Ovary (tissue), 3 donors: ENCODE data around the gene SH3RF3.

Experiments used
- CTCF ChIP-seq, 3 donors: fragments of 450-650 bp in 2 of 3; fragments of 200-600 bp in 1 of 3; IDR thresholded peaks; one replicate each; pipeline versions ENCODE4 v1.5.1 to v1.8.0; 2016 to 2022; ENCODE audit warnings: antibody characterized with exemption in 3 of 3, mild to moderate bottlenecking in 1 of 3
- EP300 ChIP-seq: sonication (generic); formaldehyde crosslinking; IDR thresholded peaks from one replicate; pipeline ENCODE4 v1.6.1; 2017; ENCODE audit warnings: antibody characterized with exemption
- POLR2A ChIP-seq: fragments of 450-650 bp; IDR thresholded peaks from one replicate; pipeline ENCODE4 v1.6.1; 2017; ENCODE audit warnings: antibody characterized with exemption, mild to moderate bottlenecking, moderate library complexity
- donor health status: DM: no; HTN: no; CAD: no.

DNA sequence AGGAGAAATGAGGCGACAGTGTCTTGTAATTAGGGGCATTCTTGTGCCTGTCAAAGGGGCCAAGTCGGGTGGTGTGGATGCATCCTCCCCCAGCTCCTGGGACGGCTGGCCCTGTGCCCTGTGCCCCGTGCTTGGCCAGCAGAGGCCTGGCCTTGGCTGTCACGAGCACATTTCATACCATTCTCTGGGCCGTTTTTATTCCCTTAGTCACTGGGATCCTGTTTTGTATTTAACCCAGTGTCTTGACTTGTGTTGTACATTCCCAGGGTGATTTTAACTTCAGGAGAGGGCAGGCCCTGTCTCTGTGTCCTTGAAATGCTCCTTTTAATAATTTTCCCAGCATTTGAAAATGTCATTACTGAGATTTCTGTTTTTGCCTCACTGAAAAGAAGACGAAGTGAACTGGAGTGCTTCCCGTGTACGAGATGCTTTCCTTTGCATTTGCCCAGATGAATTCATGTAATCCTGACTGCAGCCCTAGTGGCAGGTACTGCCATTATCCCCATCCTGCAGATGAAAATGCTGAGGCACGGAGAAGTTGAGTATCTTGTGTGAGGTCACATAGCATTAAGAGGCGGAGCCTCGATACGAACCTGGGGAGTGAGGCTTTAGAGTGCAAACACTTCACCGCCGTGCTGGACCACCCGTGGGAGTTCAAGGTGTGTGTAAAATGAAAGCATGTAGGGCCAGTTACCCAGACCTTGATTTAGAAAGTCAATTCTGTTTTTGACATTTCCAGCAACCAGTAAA is 57.0 kb downstream of the SH3RF3 start:
- no peak for TF ChIP-seq CTCF (IDR thresholded peaks at IDR 0.05)
- no peak for TF ChIP-seq POLR2A
- TF ChIP-seq EP300, result no peak
